ENCODE data around the gene ENO3.

The ENO3 gene

GRCh38 chr17:4937553-4937952 is 13.4 kb upstream of the ENO3 start:
- DNase-seq = no peak

- no peak for DNase-seq
Observed at GRCh38 chr17:4938069-4938491, 12.8 kb upstream of the ENO3 start.

- DNase-seq = no peak
Observed at GRCh38 chr17:4938688-4939545, 12.0 kb upstream of the ENO3 start.

DNA sequence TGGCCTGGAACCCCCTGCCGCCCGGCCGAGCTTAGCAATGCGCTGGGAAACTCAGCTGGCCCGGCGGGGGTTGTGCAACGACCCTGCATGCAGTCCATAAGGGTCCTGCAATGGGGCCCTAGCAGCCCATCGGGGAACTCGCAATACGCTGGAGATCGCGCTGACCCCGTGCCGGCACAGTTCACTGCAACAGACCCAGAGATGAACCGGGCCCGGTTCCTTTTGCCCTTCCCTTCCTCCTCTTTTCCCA is 11.4 kb upstream of the ENO3 start:
- no peak for DNase-seq

- peak; percentile 99 for DNase-seq
Observed at GRCh38 chr17:4939796-4940554, 10.9 kb upstream of the ENO3 start, which contains the start of the genes RNF167 and SLC25A11. Gene RNF167, plus strand, starts transcription at chr17:4940268. Its CDS starts 642 bp downstream, at chr17:4940910. Gene SLC25A11, minus strand, starts transcription at chr17:4940046. Its CDS starts 136 bp downstream, at chr17:4939910.

GRCh38 chr17:4940555-4941318 is 10.2 kb upstream of the ENO3 start:
- DNase-seq = peak in 1 of 2 donors; percentile 47

DNA sequence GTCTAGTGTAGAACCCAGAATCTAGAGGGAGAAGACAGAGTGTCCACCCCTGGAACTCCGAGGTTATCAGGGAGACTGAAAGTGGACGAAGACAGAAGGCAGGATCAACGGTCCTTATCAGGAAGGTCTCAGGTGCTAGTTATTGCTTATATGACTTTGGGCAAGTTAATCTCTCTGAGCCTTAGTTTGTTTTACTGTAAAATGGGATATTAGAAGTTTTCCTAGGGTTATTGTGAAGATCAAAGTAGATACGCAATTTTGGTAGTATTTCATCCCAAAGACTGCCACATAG is 9.7 kb upstream of the ENO3 start:
- DNase-seq = no peak

DNA sequence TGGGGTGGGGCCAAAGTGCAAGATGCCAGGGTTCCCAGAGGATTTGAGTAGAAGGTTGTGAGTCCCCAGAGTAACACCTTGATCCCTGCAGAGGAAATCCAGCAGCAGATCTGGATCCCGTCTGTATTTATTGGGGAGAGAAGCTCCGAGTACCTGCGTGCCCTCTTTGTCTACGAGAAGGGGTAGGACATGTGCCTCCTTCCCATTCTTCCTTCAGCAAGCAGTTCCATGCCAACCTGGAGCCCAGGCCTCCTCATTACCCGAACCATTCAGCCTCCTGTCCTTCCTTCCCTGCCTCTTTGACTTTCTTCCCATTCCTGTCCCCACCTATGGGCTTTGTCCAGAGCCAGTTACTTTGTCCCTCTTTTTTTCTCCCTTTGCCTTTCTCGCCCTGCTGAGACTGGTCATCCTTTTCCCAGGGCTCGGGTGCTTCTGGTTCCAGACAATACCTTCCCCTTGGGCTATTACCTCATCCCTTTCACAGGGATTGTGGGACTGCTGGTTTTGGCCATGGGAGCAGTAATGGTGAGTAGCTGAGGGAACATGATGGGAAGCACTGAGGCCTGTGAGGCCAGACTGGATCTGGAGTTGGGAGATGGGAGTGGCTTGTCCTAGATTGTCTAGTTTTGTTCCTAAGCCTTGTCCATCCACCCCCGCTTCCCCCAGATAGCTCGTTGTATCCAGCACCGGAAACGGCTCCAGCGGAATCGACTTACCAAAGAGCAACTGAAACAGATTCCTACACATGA is 8.0 kb upstream of the ENO3 start:
- no peak for DNase-seq

DNA sequence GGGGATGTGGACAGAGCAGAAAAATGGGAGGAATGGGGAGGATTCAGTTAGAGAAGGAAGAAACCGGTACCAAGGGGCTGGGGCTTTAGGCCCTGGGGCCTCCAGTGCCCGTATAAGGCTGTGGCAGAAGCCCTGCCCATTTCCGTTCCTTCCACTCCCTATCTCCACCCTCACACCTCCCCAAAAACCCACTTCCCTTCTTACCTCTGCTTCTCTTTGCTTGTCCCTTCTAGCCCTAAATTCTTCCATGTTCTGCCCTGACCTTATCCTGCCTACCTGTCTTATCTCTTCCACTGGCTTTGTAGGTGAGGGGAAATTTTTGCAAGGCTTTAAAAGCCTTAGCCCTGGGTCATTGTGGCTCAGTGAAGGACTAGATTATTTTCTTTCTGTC is 6.8 kb upstream of the ENO3 start:
- DNase-seq = peak; percentile 45 to 73

DNA sequence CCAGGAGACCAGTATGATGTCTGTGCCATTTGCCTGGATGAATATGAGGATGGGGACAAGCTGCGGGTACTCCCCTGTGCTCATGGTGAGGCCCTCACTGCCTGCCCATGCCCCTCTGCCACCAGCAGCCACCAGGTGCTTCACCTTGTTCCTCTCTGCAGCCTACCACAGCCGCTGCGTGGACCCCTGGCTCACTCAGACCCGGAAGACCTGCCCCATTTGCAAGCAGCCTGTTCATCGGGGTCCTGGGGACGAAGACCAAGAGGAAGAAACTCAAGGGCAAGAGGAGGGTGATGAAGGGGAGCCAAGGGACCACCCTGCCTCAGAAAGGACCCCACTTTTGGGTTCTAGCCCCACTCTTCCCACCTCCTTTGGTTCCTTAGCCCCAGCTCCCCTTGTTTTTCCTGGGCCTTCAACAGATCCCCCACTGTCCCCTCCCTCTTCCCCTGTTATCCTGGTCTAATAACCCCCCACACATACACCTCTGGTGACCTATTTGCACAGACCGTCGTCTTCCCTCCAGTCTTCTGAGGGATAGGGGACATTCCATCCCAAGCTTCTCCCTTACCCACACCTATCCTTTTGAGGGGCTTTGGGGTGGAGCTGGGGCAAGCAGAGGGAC is 6.3 kb upstream of the ENO3 start:
- DNase-seq = no peak

- peak; percentile 73 to 76 for DNase-seq
Observed at GRCh38 chr17:4945176-4945943, 5.6 kb upstream of the ENO3 start.

DNA sequence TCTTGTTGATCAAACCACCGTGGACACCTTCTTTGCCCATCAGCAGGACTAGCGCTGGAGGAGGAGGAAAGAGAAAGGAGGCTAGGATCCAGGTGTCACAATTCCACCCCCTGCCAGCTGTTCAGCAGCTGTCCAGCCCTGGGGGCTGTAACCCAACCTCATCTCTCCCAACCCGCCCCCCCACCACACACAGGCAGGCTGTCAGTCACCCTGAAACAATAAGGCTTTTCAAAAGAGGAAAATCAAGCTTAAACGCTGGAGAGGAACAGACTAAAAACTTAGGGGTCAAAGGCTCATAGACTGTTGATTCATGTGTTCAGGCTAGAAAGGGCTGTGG is 5.0 kb upstream of the ENO3 start:
- DNase-seq = no peak

GRCh38 chr17:4946312-4946976 is 4.5 kb upstream of the ENO3 start:
- no peak for DNase-seq

DNA sequence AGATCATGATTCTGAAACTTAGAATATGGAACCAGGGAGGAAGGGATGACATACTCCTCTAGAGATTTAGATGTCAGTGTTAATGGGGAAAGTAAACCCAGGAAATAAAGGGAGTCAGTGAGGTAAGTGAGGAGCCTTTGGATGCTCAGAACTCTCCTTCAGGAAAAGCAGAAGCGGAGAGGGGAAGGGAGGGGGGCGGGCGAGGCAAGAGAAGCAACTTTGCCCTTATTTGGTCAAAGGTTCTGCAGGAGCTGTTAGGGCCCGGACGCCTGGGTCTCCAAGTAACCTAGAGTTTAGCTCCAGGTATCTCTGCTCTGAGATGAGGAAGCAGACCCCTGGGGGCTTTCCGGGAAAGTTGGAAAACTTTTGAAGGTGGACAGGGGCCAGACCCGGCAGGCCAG is 3.9 kb upstream of the ENO3 start:
- DNase-seq = no peak

GRCh38 chr17:4947411-4948165 is 3.3 kb upstream of the ENO3 start:
- DNase-seq = peak; percentile 51 to 77

- DNase-seq = peak; percentile 92 to 95
Observed at GRCh38 chr17:4948166-4948930, 2.6 kb upstream of the ENO3 start, which contains the start of gene PFN1. Gene PFN1, minus strand, starts transcription at chr17:4948530. Its CDS starts 136 bp downstream, at chr17:4948394.

DNA sequence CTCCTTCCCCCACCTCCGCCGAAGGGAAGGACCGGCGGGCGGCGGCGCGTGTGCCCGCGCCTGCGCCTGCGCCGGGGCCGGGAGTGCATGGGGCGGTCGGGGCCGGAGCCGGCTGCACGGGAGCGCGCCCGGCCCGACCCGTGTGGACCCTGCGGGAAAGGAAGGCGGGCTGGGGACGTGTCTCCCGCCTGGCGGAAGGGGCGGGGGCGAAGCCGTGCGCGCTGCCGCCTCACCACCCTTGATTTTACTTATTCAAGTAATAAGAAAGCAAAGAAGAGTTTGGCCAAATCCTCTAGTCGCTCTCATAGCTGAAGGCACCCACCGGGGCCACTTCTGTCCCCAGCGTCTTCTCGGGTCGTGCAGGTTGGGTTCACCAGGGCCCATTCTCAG is 2.0 kb upstream of the ENO3 start:
- DNase-seq = peak; percentile 79 to 82

DNA sequence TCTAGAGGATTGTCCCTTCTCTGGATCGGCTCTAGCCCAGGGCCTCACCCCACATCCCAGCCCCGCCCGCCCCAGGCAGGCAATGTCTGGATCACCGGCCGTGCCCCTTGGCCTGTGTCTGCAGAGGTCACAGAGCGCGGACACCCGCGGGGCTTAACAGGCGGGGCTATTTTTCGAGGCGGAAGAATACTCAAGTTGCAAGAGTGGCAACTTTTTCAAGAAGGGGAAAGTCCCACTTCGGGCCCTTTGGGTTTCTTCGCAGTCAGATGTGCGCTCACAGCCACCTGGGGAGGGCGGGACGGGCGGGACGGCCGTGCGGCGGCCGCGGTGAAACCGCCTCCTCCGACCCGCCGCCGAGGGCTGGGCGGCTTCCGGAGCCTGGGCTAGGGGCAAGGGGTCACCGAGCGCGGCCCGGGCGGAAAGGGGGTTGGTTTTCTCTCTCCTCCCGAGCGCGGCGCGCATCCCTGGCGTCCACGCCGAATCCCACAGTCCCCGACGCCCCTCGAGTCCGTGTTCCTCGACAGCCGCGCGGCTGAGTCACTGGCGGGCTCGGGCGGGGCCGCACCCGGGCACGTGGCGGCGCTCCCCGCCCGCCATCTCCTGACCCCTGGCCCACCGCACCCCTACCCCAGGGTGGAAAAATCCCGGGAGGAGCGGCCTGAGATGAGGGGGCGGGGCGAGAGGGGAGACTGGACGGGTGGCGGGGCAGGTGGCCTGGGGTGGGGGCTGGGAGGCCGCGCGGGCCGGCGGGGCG is 1.4 kb upstream of the ENO3 start:
- DNase-seq = peak; percentile 84 to 88
